Iris pigment epithelial cell (primary cell): Measurements from ENCODE around the gene LST1.

Experiments
- DNase-seq: peaks from one replicate; pipeline ENCODE4 v3.0.0-alpha.2; 2011; ENCODE audit warnings: low read depth

The LST1 gene

DNA sequence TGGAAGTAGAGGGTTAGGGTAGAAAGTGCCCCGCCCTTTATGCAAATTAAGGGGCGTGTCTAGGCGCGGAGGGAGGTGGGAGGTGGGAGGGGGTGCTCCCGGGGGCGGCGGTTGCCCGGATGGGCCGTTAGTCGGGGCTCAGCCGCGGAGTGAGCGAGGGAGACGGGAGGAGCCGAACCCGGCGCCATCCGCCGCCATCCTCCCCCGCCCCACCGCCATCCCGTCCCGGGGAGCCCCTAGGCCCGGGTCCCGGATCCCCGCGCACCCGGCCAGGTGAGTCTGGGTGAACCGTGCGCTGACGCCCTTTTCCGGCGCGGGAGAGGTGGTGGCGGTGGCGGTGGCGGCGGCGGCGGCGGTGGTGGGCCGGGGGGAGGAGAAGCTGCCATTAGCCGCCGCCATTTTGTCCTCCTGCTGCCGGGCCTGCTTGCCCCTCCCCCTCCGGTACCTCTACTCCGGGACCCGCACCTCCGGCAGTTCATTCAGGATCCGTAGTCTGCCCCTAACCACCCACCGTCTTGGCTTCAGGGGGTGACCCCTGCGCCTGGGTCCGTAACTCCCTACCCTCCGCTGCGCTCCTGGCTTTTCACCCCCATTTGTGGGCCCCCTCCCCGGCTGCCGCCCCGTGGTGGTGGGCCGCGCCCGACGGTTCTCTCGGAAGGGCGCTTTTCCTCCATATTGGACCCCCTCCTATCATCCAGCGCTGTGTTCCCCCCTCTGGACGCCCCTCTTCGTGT is 34.7 kb downstream of the LST1 start, which contains the start of gene PRRC2A:
Gene PRRC2A (plus strand): TSS at position 130 of the 734 bp plus-strand sequence. CDS start 2,075 bp downstream, outside the sequence.
- DNase-seq, result no peak

DNA sequence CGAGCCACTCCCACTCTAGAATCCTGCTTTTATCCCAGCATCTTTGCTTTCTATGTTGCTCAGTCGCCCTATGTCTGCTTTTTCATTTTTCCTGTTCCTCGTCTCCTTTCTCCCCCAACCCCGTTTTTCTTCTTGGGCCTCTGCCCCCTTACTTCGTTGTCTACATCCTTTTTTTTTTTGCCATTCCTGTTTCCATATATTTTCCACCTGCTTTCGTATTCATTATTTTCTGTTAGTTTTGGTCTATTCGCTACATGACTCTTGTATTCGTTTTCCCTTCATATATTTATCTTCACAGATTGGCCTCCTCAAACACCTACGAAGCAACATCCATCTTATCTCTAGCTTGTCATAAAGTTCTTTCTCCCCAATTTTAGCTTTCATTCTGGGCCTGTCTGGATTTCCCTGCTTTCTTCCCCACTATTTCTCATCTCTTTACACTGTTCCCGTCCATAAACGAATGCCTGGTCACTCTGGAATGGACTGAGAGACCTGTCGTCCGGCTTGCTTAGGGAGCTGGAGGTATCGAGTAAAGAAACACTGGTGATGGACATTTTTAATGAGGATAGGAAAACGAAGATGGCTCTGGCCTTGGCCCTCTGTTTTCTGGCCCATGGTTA is 35.4 kb downstream of the LST1 start:
- no peak for DNase-seq

DNA sequence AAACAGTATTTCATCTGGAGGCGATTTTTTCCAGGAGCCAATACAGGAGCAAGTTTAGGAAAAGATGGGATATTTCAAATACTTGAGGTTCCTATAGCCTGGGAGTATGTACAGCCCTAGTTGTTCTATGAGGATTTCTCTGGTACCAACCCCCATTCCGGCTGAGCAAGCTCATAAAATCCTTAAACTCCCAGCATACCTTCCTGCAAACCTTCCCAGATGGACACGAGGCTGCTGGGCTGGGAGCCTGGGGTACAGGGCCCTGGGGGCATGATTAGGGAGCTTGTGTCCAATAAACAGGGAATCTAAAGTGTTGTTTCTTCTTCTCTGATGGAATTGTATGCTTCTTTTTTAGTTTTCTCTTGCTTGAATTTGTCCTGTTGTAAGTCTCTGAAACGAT is 35.9 kb downstream of the LST1 start:
- DNase-seq, result no peak

DNA sequence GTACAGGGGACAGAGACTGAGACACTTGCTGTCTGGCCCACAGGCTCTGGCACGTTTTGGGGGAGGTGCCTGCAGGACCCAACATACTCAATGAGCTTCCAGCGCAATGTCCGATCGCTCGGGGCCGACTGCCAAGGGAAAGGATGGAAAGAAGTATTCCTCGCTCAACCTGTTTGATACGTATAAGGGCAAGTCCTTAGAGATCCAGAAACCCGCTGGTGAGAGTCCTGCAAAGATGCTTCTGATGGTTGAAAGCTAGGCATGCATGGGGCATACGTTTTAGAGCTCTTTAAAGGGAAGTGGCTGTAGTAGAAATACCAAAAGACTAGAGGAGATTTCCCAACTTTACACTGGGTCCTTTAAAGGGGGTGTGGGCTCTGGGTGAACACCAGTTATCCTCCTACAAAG is 36.6 kb downstream of the LST1 start:
- DNase-seq, result no peak

DNA sequence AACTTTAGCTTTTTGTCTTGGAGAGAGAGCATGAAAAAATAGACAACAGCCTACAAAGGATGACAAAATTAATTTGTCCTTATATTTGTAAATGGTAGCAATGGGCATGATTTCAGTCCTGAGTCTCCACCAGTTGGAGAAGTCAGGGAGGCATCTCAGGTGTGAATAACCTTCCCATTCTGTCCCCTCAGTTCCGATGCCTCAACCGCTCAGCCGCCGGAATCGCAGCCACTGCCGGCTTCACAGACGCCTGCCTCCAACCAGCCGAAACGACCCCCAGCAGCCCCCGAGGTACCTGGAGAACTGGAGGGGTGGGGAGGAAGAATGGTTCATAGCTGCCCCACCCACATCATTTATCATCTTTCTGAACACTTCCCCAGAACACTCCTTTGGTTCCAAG is 38.0 kb downstream of the LST1 start:
- DNase-seq, result no peak

DNA sequence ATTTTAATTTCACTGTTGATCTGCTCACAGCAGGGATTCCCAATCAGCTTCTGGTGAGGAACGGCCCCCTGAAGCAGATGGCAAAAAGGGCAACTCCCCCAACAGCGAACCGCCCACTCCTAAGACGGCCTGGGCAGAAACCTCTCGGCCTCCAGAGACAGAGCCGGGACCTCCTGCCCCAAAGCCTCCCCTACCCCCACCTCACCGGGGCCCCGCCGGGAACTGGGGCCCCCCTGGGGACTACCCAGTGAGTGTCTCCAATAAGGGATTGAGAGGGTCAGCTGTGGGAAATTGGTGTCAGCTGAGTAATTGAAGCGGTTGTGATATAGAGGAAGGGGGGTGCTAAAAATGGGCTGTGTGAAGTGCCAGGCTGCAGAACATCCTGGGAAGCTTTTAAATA is 40.9 kb downstream of the LST1 start:
- no peak for DNase-seq

DNA sequence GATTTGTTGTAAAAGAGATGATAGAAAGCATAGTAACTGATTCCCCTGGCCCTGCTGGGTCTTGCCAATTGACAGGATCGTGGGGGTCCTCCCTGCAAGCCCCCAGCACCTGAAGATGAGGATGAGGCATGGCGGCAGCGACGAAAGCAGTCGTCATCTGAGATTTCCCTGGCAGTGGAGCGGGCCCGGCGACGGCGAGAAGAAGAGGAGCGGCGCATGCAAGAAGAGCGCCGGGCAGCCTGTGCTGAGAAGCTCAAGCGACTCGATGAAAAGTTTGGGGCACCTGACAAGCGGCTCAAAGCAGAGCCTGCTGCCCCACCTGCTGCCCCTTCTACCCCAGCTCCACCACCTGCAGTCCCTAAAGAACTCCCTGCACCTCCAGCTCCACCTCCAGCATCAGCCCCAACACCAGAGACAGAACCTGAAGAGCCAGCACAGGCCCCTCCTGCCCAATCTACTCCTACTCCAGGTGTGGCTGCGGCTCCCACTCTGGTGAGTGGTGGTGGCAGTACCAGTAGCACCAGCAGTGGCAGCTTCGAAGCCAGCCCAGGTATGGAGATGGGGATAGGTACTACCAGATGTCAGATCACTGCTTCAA is 41.7 kb downstream of the LST1 start:
- no peak for DNase-seq

DNA sequence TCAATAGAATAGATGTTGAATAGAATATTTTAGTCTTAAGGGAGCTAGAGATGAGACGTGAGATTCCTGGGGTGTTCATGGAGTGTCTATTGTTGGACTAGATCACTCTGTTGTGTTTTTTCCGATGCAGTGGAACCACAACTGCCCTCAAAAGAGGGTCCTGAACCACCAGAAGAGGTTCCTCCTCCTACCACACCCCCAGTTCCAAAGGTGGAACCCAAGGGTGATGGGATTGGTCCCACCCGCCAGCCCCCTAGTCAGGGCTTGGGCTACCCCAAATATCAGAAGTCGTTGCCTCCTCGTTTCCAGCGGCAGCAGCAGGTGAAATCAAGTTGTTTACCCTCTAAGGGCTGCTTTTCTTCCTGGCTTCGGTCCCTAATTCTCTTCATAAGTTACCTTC is 42.9 kb downstream of the LST1 start:
- no peak for DNase-seq

DNA sequence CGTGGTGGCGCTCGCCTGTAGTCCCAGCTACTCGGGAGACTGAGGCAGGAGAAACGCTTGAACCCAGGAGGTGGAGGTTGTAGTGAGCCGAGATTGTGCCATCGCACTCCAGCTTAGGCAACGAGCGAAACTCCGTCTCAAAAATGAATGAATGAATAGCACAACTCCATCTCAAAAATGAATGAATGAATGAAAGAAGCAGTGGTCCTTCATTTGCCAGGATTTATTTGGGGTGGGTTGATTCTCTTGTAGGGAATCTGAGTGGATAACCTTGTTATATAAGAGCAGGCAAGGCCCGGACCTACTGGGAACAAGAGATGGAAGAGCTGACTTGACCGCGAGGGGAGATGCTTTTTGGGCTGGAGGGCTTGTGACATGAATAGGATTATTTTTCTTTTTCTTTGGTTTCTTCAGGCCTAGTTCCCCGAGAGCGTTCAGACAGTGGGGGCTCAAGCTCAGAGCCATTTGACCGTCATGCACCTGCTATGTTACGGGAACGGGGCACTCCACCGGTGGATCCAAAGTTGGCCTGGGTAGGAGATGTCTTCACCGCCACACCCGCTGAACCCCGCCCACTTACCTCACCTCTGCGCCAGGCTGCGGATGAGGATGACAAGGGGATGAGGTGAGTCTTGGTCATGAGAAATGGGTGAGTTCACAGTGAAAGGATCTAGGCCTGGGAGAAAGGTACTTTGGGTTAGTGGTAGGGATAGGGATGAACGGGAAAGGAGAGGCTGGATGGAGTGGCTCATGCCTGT is 44.3 kb downstream of the LST1 start:
- DNase-seq, result no peak

DNA sequence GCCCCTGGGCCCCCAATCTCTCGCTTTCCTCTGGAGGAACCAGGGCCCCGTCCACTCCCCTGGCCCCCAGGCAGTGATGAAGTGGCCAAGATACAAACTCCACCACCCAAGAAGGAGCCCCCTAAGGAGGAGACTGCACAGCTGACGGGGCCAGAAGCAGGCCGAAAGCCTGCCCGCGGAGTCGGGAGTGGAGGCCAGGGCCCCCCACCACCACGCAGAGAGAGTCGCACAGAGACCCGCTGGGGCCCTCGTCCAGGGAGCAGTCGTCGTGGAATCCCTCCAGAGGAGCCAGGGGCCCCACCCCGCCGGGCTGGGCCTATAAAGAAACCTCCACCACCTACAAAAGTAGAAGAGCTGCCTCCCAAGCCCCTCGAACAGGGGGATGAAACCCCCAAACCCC is 45.1 kb downstream of the LST1 start:
- no peak for DNase-seq

DNA sequence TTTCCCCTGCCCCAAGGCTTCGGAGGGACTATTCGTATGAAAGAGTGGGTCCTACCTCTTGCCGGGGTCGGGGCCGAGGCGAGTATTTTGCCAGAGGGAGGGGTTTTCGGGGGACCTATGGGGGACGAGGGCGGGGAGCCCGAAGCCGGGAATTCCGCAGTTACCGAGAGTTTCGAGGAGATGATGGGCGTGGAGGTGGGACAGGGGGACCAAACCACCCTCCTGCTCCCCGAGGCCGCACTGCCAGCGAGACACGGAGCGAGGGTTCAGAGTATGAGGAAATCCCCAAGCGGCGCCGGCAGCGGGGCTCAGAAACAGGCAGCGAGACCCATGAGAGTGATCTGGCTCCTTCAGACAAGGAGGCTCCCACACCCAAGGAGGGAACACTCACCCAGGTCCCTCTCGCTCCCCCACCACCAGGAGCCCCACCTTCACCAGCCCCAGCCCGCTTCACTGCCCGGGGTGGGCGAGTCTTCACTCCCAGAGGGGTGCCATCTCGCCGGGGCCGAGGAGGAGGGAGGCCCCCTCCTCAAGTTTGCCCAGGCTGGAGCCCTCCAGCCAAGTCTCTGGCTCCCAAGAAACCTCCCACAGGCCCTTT is 45.7 kb downstream of the LST1 start:
- DNase-seq, result no peak

DNA sequence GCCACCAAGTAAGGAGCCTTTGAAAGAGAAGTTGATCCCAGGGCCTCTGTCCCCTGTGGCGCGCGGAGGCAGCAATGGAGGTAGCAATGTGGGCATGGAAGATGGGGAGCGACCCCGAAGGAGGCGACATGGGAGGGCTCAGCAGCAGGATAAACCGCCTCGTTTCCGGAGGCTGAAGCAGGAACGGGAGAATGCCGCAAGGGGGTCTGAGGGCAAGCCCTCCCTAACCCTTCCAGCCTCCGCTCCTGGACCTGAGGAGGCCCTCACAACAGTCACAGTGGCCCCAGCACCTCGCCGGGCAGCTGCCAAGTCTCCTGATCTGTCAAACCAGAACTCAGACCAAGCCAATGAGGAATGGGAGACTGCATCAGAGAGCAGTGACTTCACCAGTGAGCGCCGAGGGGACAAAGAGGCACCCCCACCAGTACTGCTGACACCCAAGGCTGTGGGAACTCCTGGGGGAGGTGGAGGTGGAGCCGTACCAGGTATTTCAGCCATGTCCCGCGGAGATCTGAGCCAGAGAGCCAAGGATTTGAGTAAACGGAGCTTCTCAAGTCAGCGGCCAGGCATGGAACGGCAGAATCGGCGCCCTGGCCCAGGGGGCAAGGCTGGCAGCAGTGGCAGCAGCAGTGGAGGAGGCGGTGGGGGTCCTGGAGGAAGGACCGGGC is 46.3 kb downstream of the LST1 start:
- no peak for DNase-seq

DNA sequence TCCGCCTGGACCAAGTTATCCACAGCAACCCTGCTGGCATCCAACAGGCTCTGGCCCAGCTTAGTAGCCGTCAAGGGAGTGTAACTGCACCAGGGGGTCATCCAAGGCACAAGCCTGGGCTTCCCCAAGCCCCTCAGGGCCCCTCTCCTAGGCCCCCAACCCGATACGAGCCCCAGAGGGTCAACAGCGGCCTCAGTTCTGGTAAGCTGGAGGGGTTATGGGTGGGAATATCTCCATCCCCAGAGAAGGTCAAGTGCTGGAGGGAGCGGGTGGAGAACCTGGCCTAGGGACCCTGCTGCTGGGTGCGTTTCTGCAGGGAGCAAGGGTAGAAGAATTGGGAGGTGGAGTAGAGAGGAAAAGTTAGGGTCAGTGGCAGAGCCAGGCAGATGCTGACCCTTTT is 47.4 kb downstream of the LST1 start:
- DNase-seq, result no peak

DNA sequence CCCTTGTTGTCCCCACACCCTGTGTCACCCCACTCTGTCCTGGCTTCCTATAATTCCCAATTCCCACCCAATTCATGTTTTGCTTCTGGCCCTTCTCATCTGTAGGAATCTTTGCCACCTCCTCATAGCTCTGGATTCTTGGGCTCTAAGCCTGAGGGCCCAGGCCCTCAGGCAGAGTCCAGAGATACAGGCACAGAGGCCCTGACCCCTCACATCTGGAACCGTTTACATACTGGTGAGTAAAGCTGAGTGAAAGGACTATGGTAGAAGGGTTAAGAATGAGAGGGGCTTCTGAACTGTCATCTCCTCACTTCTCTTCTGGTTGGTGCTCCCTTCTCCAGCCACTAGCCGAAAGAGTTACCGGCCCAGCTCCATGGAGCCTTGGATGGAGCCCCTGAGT is 48.1 kb downstream of the LST1 start:
- no peak for DNase-seq

DNA sequence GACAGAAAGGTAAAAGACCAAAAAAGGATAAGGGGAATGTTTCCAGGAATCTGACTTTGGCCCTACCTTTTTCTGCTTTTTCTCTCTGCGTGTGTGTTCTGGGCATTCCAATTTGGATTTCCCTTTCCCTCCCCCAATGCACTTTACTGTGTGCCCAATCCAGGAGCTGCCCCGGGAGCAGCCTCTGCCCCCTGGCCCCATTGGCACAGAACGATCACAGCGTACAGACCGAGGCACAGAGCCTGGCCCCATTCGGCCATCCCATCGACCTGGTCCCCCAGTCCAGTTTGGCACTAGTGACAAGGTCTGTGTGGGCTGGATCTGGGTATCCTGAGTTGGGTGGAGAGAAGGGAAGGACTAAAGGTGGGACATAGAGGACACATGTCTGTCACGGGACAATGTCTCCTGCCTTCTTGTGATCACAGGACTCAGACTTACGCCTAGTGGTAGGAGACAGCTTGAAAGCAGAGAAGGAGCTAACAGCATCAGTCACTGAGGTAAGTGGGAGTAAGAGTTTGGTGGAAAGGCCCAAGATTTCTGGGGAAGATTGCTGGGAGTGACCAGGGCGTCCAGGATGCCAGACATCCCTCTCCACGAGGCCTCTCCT is 49.0 kb downstream of the LST1 start:
- no peak for DNase-seq

DNA sequence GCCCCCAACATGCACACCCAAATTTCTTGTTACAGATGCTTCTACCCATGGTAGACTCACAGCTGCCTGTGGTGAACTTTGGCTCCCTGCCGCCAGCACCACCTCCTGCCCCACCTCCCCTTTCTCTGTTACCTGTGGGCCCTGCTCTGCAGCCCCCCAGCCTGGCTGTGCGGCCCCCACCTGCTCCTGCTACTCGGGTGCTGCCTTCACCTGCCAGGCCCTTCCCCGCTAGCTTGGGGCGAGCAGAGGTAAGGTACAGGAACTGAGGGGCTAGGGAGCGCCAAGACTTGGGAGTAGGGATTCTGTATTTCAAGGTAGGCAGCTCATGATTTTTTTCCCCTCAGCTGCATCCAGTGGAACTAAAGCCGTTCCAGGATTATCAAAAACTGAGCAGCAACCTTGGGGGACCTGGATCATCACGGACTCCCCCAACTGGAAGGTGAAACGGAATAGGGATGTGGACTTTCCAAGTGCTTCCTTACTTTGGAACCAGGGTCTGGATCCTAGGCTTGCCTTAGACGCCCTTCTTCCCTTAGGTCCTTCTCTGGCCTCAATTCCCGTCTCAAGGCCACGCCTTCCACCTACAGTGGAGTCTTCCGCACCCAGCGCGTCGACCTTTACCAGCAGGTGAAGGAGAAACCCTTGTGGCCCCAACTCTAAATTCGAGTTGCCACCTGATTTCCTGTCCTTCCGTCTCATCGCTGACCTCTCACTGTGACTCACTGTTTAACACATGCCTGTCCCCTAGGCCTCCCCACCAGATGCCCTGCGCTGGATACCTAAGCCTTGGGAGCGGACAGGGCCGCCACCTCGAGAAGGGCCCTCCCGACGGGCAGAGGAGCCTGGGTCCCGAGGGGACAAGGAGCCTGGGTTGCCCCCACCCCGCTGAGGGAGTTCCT is 50.9 kb downstream of the LST1 start:
- no peak for DNase-seq
